GM21576 (cell line): ENCODE measurements around the gene ANKRD23.
"Not testable (repeated sequence)": the region's sequence is repeated elsewhere in the genome, so short reads cannot be mapped to it uniquely, and the experiment has no call there.

ENCODE experiments used
- ATAC-seq: cut with Tn5 transposase; IDR thresholded peaks from one replicate; pipeline ENCODE4 v1.9.1; 2021; ENCODE audit warnings: mild to moderate bottlenecking, moderate library complexity; ENCODE audit not compliant: unreplicated experiment

Gene ANKRD23

GRCh38 chr2:96819128-96819875 lies 24.5 kb downstream of the ANKRD23 start:
- no peak for ATAC-seq

GRCh38 chr2:96817882-96818281 lies 25.9 kb downstream of the ANKRD23 start:
- ATAC-seq, result no peak

- no peak for ATAC-seq
Measured at GRCh38 chr2:96816836-96817702, 26.8 kb downstream of the ANKRD23 start.

- peak; percentile 78 for ATAC-seq
Measured at GRCh38 chr2:96816127-96816835, 27.5 kb downstream of the ANKRD23 start, which contains the start of gene CNNM3. TSS of gene CNNM3 (plus strand) at chr2:96816268. CDS start at chr2:96816278, 10 bp downstream.

GRCh38 chr2:96815326-96816126 lies 28.3 kb downstream of the ANKRD23 start:
- ATAC-seq, result no peak

GRCh38 chr2:96813656-96814055 lies 30.2 kb downstream of the ANKRD23 start:
- ATAC-seq, result no peak

GRCh38 chr2:96811917-96812316 lies 31.9 kb downstream of the ANKRD23 start:
- ATAC-seq, result no peak

GRCh38 chr2:96810783-96811192 lies 33.0 kb downstream of the ANKRD23 start:
- ATAC-seq, result no peak

- no peak for ATAC-seq
Measured at GRCh38 chr2:96809951-96810782, 33.7 kb downstream of the ANKRD23 start.

- ATAC-seq, result no peak
Measured at GRCh38 chr2:96809216-96809882, 34.5 kb downstream of the ANKRD23 start.

GRCh38 chr2:96808176-96808837 lies 35.5 kb downstream of the ANKRD23 start:
- no peak for ATAC-seq

- no peak for ATAC-seq
Measured at GRCh38 chr2:96807127-96807471, 36.7 kb downstream of the ANKRD23 start.

GRCh38 chr2:96806468-96807126 lies 37.2 kb downstream of the ANKRD23 start:
- ATAC-seq, result no peak

GRCh38 chr2:96805946-96806345 lies 37.9 kb downstream of the ANKRD23 start:
- ATAC-seq, result not testable (repeated sequence)

GRCh38 chr2:96804986-96805385 lies 38.8 kb downstream of the ANKRD23 start:
- no peak for ATAC-seq

GRCh38 chr2:96802721-96803120 lies 41.1 kb downstream of the ANKRD23 start:
- ATAC-seq, result no peak

GRCh38 chr2:96801786-96802595 lies 41.8 kb downstream of the ANKRD23 start:
- peak; percentile 53 for ATAC-seq
